HCT116 (cell line): Measurements from ENCODE around the gene PRL. TPM values are rescaled to one million over a fixed set of nuclear protein-coding genes. Genes with fewer than 3 reads are reported as not detected.

Experiments
- ATAC-seq: fragments of 200-7000 bp; cut with Tn5 transposase; 2 replicates; pipeline ENCODE4 v1.9.1; 2020; ENCODE audit warnings: mild to moderate bottlenecking, moderate library complexity
- BruUV-seq: library from RNA; stranded (reverse); fragments of 400-500 nt; replicated peaks from 2 replicates; lab custom pipeline; 2021; lab: Mats Ljungman, UMichigan
- CTCF ChIA-PET: fragments of 300-600 bp; sonication (Branson Sonifier 250); formaldehyde crosslinking; loops from one replicate; lab custom pipeline; 2021; ENCODE audit warnings: antibody characterized with exemption; lab: Charles Lee
- POLR2A ChIA-PET: fragments of 300-600, 350-600 bp; sonication (Branson Sonifier 250); formaldehyde crosslinking; loops from one replicate; lab custom pipeline; 2021; ENCODE audit warnings: antibody characterized with exemption; lab: Charles Lee
- RAD21 ChIA-PET, 2 experiments: fragments of 300-600 bp; sonication (Branson Sonifier 250); formaldehyde crosslinking; loops; one replicate each; lab custom pipeline; 2023; ENCODE audit warnings: low total read pairs in 2 of 2; ENCODE audit not compliant: uncharacterized antibody in 2 of 2, unreplicated experiment in 2 of 2, low non-redundant PET in 1 of 2; lab: Charles Lee
- DNase-seq: peaks from one replicate; pipeline ENCODE4 v3.0.0-alpha.2; 2010; ENCODE audit warnings: low read depth, low spot score
- H2AFZ ChIP-seq: fragments of 200-600 bp; shearing (Covaris generic), sonication (generic); 2 replicates; pipeline ENCODE4 v1.6.1; 2017; ENCODE audit warnings: low read depth, mixed run types, mixed read lengths, antibody characterized with exemption, low read length; ENCODE audit not compliant: poor library complexity, severe bottlenecking
- H3K27ac ChIP-seq: 2 replicates; pipeline ENCODE4 v1.5.1; 2012; ENCODE audit warnings: low read depth, low read length
- H3K27me3 ChIP-seq: fragments of 200-600 bp; sonication (generic); 2 replicates; pipeline ENCODE4 v1.6.1; 2016; ENCODE audit warnings: mixed run types, low read length, mixed read lengths; ENCODE audit not compliant: insufficient read depth
- H3K36me3 ChIP-seq, 2 experiments: fragments of 200-500 bp in 1 of 2; fragments of 200-600 bp in 1 of 2; sonication (Bioruptor generic) in 1 of 2; sonication (generic) in 1 of 2; 2 replicates each; pipeline versions ENCODE4 v1.5.1 to v1.6.1; 2014 to 2016; ENCODE audit warnings: low read length in 2 of 2, inconsistent platforms in 1 of 2, mixed read lengths in 1 of 2, mixed run types in 1 of 2; ENCODE audit not compliant: insufficient read depth in 2 of 2, control insufficient read depth in 1 of 2
- H3K4me1 ChIP-seq, 2 experiments: fragments of 200-600 bp in 1 of 2; sonication (generic) in 1 of 2; 2 replicates each; pipeline versions ENCODE4 v1.5.1 to v1.6.1; 2012 to 2017; ENCODE audit warnings: low read length in 2 of 2, inconsistent platforms in 1 of 2, mild to moderate bottlenecking in 1 of 2, mixed read lengths in 1 of 2, mixed run types in 1 of 2, moderate library complexity in 1 of 2; ENCODE audit not compliant: insufficient read depth in 2 of 2, control insufficient read depth in 1 of 2
- H3K4me2 ChIP-seq: fragments of 200-600 bp; sonication (generic); 2 replicates; pipeline ENCODE4 v1.6.1; 2017; ENCODE audit warnings: mixed run types, low read length, mixed read lengths
- H3K4me3 ChIP-seq, 2 experiments: fragments of 200-600 bp in 1 of 2; sonication (generic) in 1 of 2; replicated peaks in 1 of 2; 2 replicates each; pipeline ENCODE4 v1.5.1; 2011 to 2016; ENCODE audit warnings: low read length in 2 of 2, control low read depth in 1 of 2, low read depth in 1 of 2, mild to moderate bottlenecking in 1 of 2, mixed read lengths in 1 of 2, mixed run types in 1 of 2
- H3K79me2 ChIP-seq: fragments of 200-600 bp; sonication (generic); 2 replicates; pipeline ENCODE4 v1.6.1; 2017; ENCODE audit warnings: mild to moderate bottlenecking, mixed run types, low read length, moderate library complexity, mixed read lengths; ENCODE audit not compliant: insufficient read depth
- H3K9ac ChIP-seq: fragments of 200-600 bp; sonication (generic); 2 replicates; pipeline ENCODE4 v1.6.1; 2016; ENCODE audit warnings: low read length, mixed read lengths
- H3K9me2 ChIP-seq: fragments of 200-600 bp; sonication (generic), shearing (Covaris generic); 2 replicates; pipeline ENCODE4 v1.6.1; 2017; ENCODE audit warnings: mixed run types, mild to moderate bottlenecking, moderate library complexity; ENCODE audit not compliant: insufficient read depth
- H3K9me3 ChIP-seq, 2 experiments: fragments of 200-500 bp in 1 of 2; fragments of 200-600 bp in 1 of 2; sonication (Bioruptor generic) in 1 of 2; sonication (generic) in 1 of 2; 2 replicates each; pipeline ENCODE4 v1.6.1; 2014 to 2017; ENCODE audit warnings: low read length in 2 of 2, mixed read lengths in 2 of 2, inconsistent platforms in 1 of 2, low read depth in 1 of 2, mild to moderate bottlenecking in 1 of 2, mixed run types in 1 of 2, moderate library complexity in 1 of 2; ENCODE audit not compliant: control insufficient read depth in 1 of 2, insufficient read depth in 1 of 2
- H4K20me1 ChIP-seq: fragments of 200-600 bp; sonication (generic), shearing (Covaris generic); 2 replicates; pipeline ENCODE4 v1.6.1; 2017; ENCODE audit warnings: mixed run types, mild to moderate bottlenecking, moderate library complexity; ENCODE audit not compliant: insufficient read depth
- CBX3 ChIP-seq: IDR thresholded peaks from 2 replicates; pipeline ENCODE4 v1.6.1; 2012; ENCODE audit warnings: low read depth
- CEBPB ChIP-seq: IDR thresholded peaks from 2 replicates; pipeline ENCODE4 v1.6.1; 2012; ENCODE audit warnings: low read depth
- CTCF ChIP-seq, 3 experiments: fragments of 200-600 bp in 1 of 3; sonication (generic) in 1 of 3; IDR thresholded peaks in 2 of 3; conservative IDR thresholded peaks in 1 of 3; 2 replicates each; pipeline ENCODE4 v1.5.1; 2012 to 2017; ENCODE audit warnings: low read depth in 2 of 3, low read length in 2 of 3, antibody characterized with exemption in 1 of 3, borderline replicate concordance in 1 of 3, control low read depth in 1 of 3, mild to moderate bottlenecking in 1 of 3, mixed read lengths in 1 of 3, mixed run types in 1 of 3, moderate library complexity in 1 of 3; ENCODE audit not compliant: insufficient read depth in 1 of 3
- EGR1 ChIP-seq: IDR thresholded peaks from 2 replicates; pipeline ENCODE4 v1.6.1; 2012; ENCODE audit warnings: low read depth
- EZH2 ChIP-seq: fragments of 200-600 bp; sonication (generic); IDR thresholded peaks from 2 replicates; pipeline ENCODE4 v1.6.1; 2017; ENCODE audit warnings: antibody characterized with exemption, mixed run types
- RAD21 ChIP-seq: IDR thresholded peaks from 2 replicates; pipeline ENCODE4 v1.6.1; 2012; ENCODE audit warnings: low read depth, mild to moderate bottlenecking
- SIN3A ChIP-seq: IDR thresholded peaks from 2 replicates; pipeline ENCODE4 v1.6.1; 2012; ENCODE audit warnings: low read depth
- ZBTB33 ChIP-seq: IDR thresholded peaks from 2 replicates; pipeline ENCODE4 v1.6.1; 2011; ENCODE audit warnings: mild to moderate bottlenecking, low read length, moderate library complexity; ENCODE audit not compliant: insufficient replicate concordance; ENCODE audit errors: extremely low read depth
- ZNF274 ChIP-seq: fragments of 200-500 bp; sonication (Bioruptor generic); IDR thresholded peaks from 2 replicates; pipeline ENCODE4 v1.6.1; 2014; ENCODE audit warnings: mild to moderate bottlenecking, low read depth, low read length, inconsistent platforms
- intact Hi-C: fragments of 100-400 bp; cut with micrococcal nuclease; formaldehyde crosslinking; loops from 2 replicates; pipeline ENCODE4 v1.10.0; 2022
- total RNA-seq: library from RNA; stranded (reverse); gene quantifications from one replicate; pipeline ENCODE4 v1.2.1, GENCODE V29; 2021; ENCODE audit not compliant: unreplicated experiment
- TF ChIP-seq, protein P1 (sequence below): IDR thresholded peaks from 2 replicates; pipeline ENCODE4 v1.6.1; 2012
- TF ChIP-seq, protein P2 (sequence below): IDR thresholded peaks from 2 replicates; pipeline ENCODE4 v1.6.1; 2012

The PRL gene
- total RNA-seq, 1 experiment from 2014 or later = not detected

DNA sequence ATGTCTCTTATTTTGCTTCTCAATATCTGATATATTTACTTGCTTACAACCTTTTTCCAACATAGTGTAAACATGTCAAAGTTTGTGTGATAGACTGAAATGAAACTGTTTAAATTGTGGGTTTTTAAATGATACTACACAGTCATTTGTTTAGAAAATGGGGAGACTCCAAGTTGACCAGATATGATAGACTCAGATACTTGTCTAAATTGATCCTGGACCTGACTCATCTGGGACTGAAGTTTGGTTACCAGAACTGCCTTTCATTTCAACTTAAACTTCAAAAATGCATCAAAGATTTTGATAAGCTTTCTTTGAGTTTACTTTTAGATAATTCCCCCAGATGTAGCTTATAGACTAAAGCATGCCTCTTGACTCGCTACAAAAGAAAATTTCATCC lies 27.0 kb upstream of the PRL start:
- H3K4me3 ChIP-seq = no peak overlapping the region
- ChIA-PET RAD21 (no interaction called here), POLR2A (no interaction called here), CTCF (no interaction called here)
- H3K36me3 ChIP-seq = no peaks in the 10 kb centered on the region
- H3K4me1 ChIP-seq = peaks cover 0 to 3% of the 10 kb centered on the region in 2 experiments; a peak in 2 of 4 replicates
- no peaks in the 10 kb centered on the region for H3K27me3 ChIP-seq
- no peak overlapping the region for H3K27ac ChIP-seq
- H3K4me2 ChIP-seq = no peak overlapping the region
- no peak for TF ChIP-seq SIN3A
- TF ChIP-seq ZNF274 = no peak
- no peak for TF ChIP-seq ZBTB33
- no peak for TF ChIP-seq EZH2
- TF ChIP-seq RAD21 = no peak
- no peak for TF ChIP-seq EGR1
- no peak for TF ChIP-seq CEBPB
- TF ChIP-seq, protein P1, sequence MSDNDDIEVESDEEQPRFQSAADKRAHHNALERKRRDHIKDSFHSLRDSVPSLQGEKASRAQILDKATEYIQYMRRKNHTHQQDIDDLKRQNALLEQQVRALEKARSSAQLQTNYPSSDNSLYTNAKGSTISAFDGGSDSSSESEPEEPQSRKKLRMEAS = no peak
- TF ChIP-seq CTCF (IDR thresholded peaks at IDR 0.05 in 2 of 3, conservative IDR thresholded peaks at IDR 0.05 in 1 of 3; ENCODE audit: borderline replicate concordance in 1 of 3, insufficient read depth in 1 of 3, low read depth in 2 of 3, low read length in 2 of 3) = no peak
- TF ChIP-seq CBX3 = no peak
- TF ChIP-seq, protein P2, sequence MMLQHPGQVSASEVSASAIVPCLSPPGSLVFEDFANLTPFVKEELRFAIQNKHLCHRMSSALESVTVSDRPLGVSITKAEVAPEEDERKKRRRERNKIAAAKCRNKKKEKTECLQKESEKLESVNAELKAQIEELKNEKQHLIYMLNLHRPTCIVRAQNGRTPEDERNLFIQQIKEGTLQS = no peak
- no peaks in the 10 kb centered on the region for H3K79me2 ChIP-seq
- no TSS peak for BruUV-seq
- H3K9me3 ChIP-seq = no peaks in the 10 kb centered on the region
- intact Hi-C loops = no loop called here
- no peak overlapping the region for H2AFZ ChIP-seq
- no peak overlapping the region for H3K9ac ChIP-seq
- H3K9me2 ChIP-seq = no peaks in the 10 kb centered on the region
- DNase-seq (no peak), ATAC-seq (no peak)
- no peaks in the 10 kb centered on the region for H4K20me1 ChIP-seq
